ENCODE results near the gene TCEAL7.

The TCEAL7 gene

GRCh38 chrX:103373581-103373980 lies 43.5 kb downstream of the TCEAL7 start:
- TF ChIP-seq, protein P1, sequence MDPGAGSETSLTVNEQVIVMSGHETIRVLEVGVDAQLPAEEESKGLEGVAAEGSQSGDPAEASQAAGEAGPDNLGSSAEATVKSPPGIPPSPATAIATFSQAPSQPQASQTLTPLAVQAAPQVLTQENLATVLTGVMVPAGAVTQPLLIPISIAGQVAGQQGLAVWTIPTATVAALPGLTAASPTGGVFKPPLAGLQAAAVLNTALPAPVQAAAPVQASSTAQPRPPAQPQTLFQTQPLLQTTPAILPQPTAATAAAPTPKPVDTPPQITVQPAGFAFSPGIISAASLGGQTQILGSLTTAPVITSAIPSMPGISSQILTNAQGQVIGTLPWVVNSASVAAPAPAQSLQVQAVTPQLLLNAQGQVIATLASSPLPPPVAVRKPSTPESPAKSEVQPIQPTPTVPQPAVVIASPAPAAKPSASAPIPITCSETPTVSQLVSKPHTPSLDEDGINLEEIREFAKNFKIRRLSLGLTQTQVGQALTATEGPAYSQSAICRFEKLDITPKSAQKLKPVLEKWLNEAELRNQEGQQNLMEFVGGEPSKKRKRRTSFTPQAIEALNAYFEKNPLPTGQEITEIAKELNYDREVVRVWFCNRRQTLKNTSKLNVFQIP (CRISPR knock-in tag; IDR thresholded peaks at IDR 0.05; ENCODE audit: borderline replicate concordance, low read depth): no peak
- TF ChIP-seq CSDC2 (CRISPR knock-in tag; IDR thresholded peaks at IDR 0.05) (no peak), ESRRG (CRISPR knock-in tag; IDR thresholded peaks at IDR 0.05) (no peak), OSR1 (CRISPR knock-in tag; IDR thresholded peaks at IDR 0.05) (no peak), BACH2 (CRISPR knock-in tag; IDR thresholded peaks at IDR 0.05; ENCODE audit: borderline replicate concordance) (no peak), ZC3H10 (CRISPR knock-in tag; IDR thresholded peaks at IDR 0.05) (no peak), CREB5 (CRISPR knock-in tag; IDR thresholded peaks at IDR 0.05; ENCODE audit: low read depth) (no peak), ZFP3 (CRISPR knock-in tag; IDR thresholded peaks at IDR 0.05) (no peak), TCF4 (CRISPR knock-in tag; IDR thresholded peaks at IDR 0.05; ENCODE audit: borderline replicate concordance) (no peak), TOX (CRISPR knock-in tag; IDR thresholded peaks at IDR 0.05; ENCODE audit: borderline replicate concordance) (no peak)
- TF ChIP-seq, protein P2, sequence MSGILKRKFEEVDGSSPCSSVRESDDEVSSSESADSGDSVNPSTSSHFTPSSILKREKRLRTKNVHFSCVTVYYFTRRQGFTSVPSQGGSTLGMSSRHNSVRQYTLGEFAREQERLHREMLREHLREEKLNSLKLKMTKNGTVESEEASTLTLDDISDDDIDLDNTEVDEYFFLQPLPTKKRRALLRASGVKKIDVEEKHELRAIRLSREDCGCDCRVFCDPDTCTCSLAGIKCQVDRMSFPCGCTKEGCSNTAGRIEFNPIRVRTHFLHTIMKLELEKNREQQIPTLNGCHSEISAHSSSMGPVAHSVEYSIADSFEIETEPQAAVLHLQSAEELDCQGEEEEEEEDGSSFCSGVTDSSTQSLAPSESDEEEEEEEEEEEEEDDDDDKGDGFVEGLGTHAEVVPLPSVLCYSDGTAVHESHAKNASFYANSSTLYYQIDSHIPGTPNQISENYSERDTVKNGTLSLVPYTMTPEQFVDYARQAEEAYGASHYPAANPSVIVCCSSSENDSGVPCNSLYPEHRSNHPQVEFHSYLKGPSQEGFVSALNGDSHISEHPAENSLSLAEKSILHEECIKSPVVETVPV (CRISPR knock-in tag; IDR thresholded peaks at IDR 0.05): no peak
- ATAC-seq: no peak

DNA sequence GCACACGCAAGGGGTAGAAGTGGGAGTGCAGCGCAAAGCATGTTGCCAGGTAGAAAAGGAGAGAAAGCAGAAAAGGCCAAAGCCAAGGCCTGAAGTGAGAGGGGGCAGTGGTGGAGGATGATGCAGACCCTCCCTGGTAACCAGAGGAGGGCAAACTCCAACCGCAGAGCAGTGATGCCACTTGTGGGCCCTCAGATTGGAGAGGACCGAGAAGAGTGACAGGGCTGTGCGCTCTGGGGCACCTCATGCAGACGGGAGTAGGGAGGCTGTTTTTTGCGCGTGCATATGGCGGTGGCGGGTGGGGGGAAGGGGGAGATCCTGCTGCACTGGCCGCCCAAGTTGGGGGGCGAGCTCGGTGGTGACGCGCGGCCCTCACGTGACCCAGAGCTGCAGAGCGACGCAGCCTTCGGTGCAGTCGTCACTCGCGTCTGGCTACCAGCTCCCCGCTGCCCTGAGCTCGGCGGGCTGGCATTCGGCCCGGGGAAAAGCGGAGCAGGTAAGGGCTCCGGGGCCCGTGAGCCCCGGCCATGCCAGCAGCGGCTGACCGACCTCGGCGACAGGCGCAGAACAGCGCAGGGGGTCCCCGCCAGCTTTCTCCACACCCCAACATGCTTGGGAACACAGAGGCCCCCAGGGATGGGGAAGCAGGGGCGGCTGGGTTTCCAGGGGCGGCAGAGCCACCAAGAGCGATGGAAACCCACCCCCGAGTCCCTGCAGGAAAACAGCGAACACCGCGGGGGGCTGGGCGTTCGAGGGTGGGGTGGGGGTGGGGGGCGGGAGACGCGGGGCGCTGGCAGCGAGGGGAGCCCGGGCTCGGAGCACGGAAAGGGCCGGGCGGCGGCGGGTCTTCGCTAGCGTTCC lies 46.3 kb downstream of the TCEAL7 start, which contains the start of gene BEX3:
Gene BEX3 (plus strand): TSS at position 421 of the 861 bp plus-strand sequence. CDS start 984 bp downstream, outside the sequence.
- TF ChIP-seq CSDC2 (CRISPR knock-in tag; IDR thresholded peaks at IDR 0.05): no peak
- TF ChIP-seq OSR1 (CRISPR knock-in tag; IDR thresholded peaks at IDR 0.05): no peak
- TF ChIP-seq ZNF8 (CRISPR knock-in tag; IDR thresholded peaks at IDR 0.05): no peak
- TF ChIP-seq ZNF70 (CRISPR knock-in tag; IDR thresholded peaks at IDR 0.05): no peak
- TF ChIP-seq, protein P3, sequence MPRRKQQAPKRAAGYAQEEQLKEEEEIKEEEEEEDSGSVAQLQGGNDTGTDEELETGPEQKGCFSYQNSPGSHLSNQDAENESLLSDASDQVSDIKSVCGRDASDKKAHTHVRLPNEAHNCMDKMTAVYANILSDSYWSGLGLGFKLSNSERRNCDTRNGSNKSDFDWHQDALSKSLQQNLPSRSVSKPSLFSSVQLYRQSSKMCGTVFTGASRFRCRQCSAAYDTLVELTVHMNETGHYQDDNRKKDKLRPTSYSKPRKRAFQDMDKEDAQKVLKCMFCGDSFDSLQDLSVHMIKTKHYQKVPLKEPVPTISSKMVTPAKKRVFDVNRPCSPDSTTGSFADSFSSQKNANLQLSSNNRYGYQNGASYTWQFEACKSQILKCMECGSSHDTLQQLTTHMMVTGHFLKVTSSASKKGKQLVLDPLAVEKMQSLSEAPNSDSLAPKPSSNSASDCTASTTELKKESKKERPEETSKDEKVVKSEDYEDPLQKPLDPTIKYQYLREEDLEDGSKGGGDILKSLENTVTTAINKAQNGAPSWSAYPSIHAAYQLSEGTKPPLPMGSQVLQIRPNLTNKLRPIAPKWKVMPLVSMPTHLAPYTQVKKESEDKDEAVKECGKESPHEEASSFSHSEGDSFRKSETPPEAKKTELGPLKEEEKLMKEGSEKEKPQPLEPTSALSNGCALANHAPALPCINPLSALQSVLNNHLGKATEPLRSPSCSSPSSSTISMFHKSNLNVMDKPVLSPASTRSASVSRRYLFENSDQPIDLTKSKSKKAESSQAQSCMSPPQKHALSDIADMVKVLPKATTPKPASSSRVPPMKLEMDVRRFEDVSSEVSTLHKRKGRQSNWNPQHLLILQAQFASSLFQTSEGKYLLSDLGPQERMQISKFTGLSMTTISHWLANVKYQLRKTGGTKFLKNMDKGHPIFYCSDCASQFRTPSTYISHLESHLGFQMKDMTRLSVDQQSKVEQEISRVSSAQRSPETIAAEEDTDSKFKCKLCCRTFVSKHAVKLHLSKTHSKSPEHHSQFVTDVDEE (CRISPR knock-in tag; IDR thresholded peaks at IDR 0.05): no peak
- TF ChIP-seq, protein P2 (CRISPR knock-in tag; IDR thresholded peaks at IDR 0.05): no peak
- TF ChIP-seq GLIS3 (CRISPR knock-in tag; IDR thresholded peaks at IDR 0.05): no peak
- TF ChIP-seq TCF4 (CRISPR knock-in tag; IDR thresholded peaks at IDR 0.05; ENCODE audit: borderline replicate concordance): no peak
- TF ChIP-seq, protein P4, sequence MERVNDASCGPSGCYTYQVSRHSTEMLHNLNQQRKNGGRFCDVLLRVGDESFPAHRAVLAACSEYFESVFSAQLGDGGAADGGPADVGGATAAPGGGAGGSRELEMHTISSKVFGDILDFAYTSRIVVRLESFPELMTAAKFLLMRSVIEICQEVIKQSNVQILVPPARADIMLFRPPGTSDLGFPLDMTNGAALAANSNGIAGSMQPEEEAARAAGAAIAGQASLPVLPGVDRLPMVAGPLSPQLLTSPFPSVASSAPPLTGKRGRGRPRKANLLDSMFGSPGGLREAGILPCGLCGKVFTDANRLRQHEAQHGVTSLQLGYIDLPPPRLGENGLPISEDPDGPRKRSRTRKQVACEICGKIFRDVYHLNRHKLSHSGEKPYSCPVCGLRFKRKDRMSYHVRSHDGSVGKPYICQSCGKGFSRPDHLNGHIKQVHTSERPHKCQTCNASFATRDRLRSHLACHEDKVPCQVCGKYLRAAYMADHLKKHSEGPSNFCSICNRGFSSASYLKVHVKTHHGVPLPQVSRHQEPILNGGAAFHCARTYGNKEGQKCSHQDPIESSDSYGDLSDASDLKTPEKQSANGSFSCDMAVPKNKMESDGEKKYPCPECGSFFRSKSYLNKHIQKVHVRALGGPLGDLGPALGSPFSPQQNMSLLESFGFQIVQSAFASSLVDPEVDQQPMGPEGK (CRISPR knock-in tag; IDR thresholded peaks at IDR 0.05; ENCODE audit: borderline replicate concordance): no peak
- no peak for TF ChIP-seq ARNTL (CRISPR knock-in tag; IDR thresholded peaks at IDR 0.05; ENCODE audit: borderline replicate concordance, low read depth)
- no peak for TF ChIP-seq ISL1 (CRISPR knock-in tag; IDR thresholded peaks at IDR 0.05)
- TF ChIP-seq ZNF565 (CRISPR knock-in tag; conservative IDR thresholded peaks at IDR 0.05; ENCODE audit: low read depth): no peak
- TF ChIP-seq CREB5 (CRISPR knock-in tag; IDR thresholded peaks at IDR 0.05; ENCODE audit: low read depth): no peak
- no peak for TF ChIP-seq RARB (CRISPR knock-in tag; IDR thresholded peaks at IDR 0.05)
- TF ChIP-seq BACH2 (CRISPR knock-in tag; IDR thresholded peaks at IDR 0.05; ENCODE audit: borderline replicate concordance): no peak
- no peak for TF ChIP-seq ZC3H10 (CRISPR knock-in tag; IDR thresholded peaks at IDR 0.05)
- TF ChIP-seq, protein P1 (CRISPR knock-in tag; IDR thresholded peaks at IDR 0.05; ENCODE audit: borderline replicate concordance, low read depth): no peak
- ATAC-seq: peak; percentile 87

Measured in SK-N-SH treated with all-trans-retinoic acid at 6 μM for 48 hours (cell line).